ENCODE data around the gene CDH4. TPM values are rescaled to one million over a fixed set of nuclear protein-coding genes. Genes with fewer than 3 reads are reported as not detected.

Gene CDH4
- total and polyA plus RNA-seq, 2 donors (not counting 1 experiment from before 2014, with no cell fraction given) = not detected

DNA sequence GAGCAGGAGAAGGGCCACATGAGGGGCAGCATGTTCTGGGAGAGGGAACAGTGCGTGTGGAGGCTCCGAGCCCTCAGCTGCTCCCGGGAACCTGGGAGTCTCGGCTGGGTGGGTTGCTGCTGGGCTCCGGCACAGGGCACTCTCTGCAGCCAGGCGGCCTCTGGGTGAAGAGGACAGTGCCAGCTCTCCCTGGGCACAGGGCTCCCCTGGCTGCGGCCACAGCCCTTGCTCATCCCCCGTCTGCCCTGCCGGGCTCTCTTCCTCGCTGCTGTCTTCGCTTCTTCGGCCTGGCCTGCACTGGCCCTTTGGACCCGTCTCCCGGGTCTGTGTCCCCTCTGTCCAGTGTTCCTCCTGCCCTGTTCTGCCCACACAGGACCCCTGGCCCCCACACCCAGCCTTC lies 48.2 kb downstream of the CDH4 start:
- Histone ChIP-seq H3K4me2 (replicated peaks; ENCODE audit: low read depth, low read length, poor library complexity, severe bottlenecking) (no peak overlapping the region), H3K9me3 (ENCODE audit: control extremely low read depth in 1 of 3, control insufficient read depth in 2 of 3, insufficient read depth in 1 of 3, low read length in 2 of 3) (peaks cover 0 to 42% (median 0%) of the 10 kb centered on the region in 3 donors), H3K79me2 (ENCODE audit: control insufficient read depth, insufficient read depth, low read length) (no peaks in the 10 kb centered on the region), H3K4me1 (ENCODE audit: control insufficient read depth in 2 of 2, insufficient read depth in 2 of 2, low read length in 2 of 2) (no peaks in the 10 kb centered on the region), H3K36me3 (replicated peaks in 1 of 2; ENCODE audit: control extremely low read depth in 1 of 2, control insufficient read depth in 1 of 2, extremely low read depth in 1 of 2, insufficient read depth in 2 of 2, low read length in 1 of 2) (no peaks in the 10 kb centered on the region), H2AFZ (ENCODE audit: insufficient read depth, low read depth, low read length, poor library complexity, severe bottlenecking) (no peak overlapping the region), H3K9ac (ENCODE audit: low read length) (no peak overlapping the region), H3K27me3 (replicated peaks in 1 of 4; ENCODE audit: control extremely low read depth in 1 of 4, control insufficient read depth in 3 of 4, insufficient read depth in 4 of 4, low read length in 3 of 4) (no peaks in the 10 kb centered on the region), H3K27ac (ENCODE audit: low read length in 2 of 2) (no peak overlapping the region), H4K20me1 (ENCODE audit: control insufficient read depth, insufficient read depth, low read length, poor library complexity, severe bottlenecking) (no peaks in the 10 kb centered on the region), H3K4me3 (ENCODE audit: control extremely low read depth in 1 of 5, extremely low read depth in 1 of 5, insufficient read depth in 1 of 5, low read depth in 2 of 5, low read length in 4 of 5) (no peak overlapping the region)
- ATAC-seq (ENCODE audit: low read depth) = no peak
- DNase-seq = no peak
- TF ChIP-seq CTCF (IDR thresholded peaks at IDR 0.05) = no peak
- TF ChIP-seq EZH2 (IDR thresholded peaks at IDR 0.05; ENCODE audit: borderline replicate concordance, insufficient read depth, low read depth, low read length, poor library complexity, severe bottlenecking) = no peak
- Mint-ChIP-seq H3K4me1 (no peaks in the 10 kb centered on the region), H3K4me3 (no peak overlapping the region), H3K9me3 (ENCODE audit: insufficient read depth) (no peaks in the 10 kb centered on the region), H3K27me3 (no peaks in the 10 kb centered on the region), H3K27ac (no peak overlapping the region)
- 91% methylated on average over 14 of the region's 14 CpGs for WGBS (ENCODE audit: insufficient coverage)
- intact Hi-C loops (cut with micrococcal nuclease) = no loop called here
- POLR2A ChIA-PET = no interaction called here
- CTCF ChIA-PET = no interaction called here

GRCh38 chr20:61300709-61301108 lies 48.6 kb downstream of the CDH4 start:
- Histone ChIP-seq H3K4me2 (replicated peaks; ENCODE audit: low read depth, low read length, poor library complexity, severe bottlenecking) (no peak overlapping the region), H3K27ac (ENCODE audit: low read length in 2 of 2) (no peak overlapping the region), H3K4me1 (ENCODE audit: control insufficient read depth in 2 of 2, insufficient read depth in 2 of 2, low read length in 2 of 2) (no peaks in the 10 kb centered on the region), H3K9me3 (ENCODE audit: control extremely low read depth in 1 of 3, control insufficient read depth in 2 of 3, insufficient read depth in 1 of 3, low read length in 2 of 3) (peaks cover 0 to 38% (median 0%) of the 10 kb centered on the region in 3 donors), H3K79me2 (ENCODE audit: control insufficient read depth, insufficient read depth, low read length) (no peaks in the 10 kb centered on the region), H3K9ac (ENCODE audit: low read length) (no peak overlapping the region), H4K20me1 (ENCODE audit: control insufficient read depth, insufficient read depth, low read length, poor library complexity, severe bottlenecking) (no peaks in the 10 kb centered on the region), H2AFZ (ENCODE audit: insufficient read depth, low read depth, low read length, poor library complexity, severe bottlenecking) (no peak overlapping the region), H3K4me3 (ENCODE audit: control extremely low read depth in 1 of 5, extremely low read depth in 1 of 5, insufficient read depth in 1 of 5, low read depth in 2 of 5, low read length in 4 of 5) (no peak overlapping the region), H3K27me3 (replicated peaks in 1 of 4; ENCODE audit: control extremely low read depth in 1 of 4, control insufficient read depth in 3 of 4, insufficient read depth in 4 of 4, low read length in 3 of 4) (no peaks in the 10 kb centered on the region), H3K36me3 (replicated peaks in 1 of 2; ENCODE audit: control extremely low read depth in 1 of 2, control insufficient read depth in 1 of 2, extremely low read depth in 1 of 2, insufficient read depth in 2 of 2, low read length in 1 of 2) (no peaks in the 10 kb centered on the region)
- 83% methylated on average over 10 of the region's 10 CpGs for WGBS (ENCODE audit: insufficient coverage)
- intact Hi-C loops (cut with micrococcal nuclease) = no loop called here
- H3K9me3 Mint-ChIP-seq (ENCODE audit: insufficient read depth) = no peaks in the 10 kb centered on the region
- TF ChIP-seq EZH2 (IDR thresholded peaks at IDR 0.05; ENCODE audit: borderline replicate concordance, insufficient read depth, low read depth, low read length, poor library complexity, severe bottlenecking) = no peak
- TF ChIP-seq CTCF (IDR thresholded peaks at IDR 0.05) = no peak
- CTCF ChIA-PET = no interaction called here
- H3K4me3 Mint-ChIP-seq = no peak overlapping the region
- no peaks in the 10 kb centered on the region for H3K27me3 Mint-ChIP-seq
- H3K4me1 Mint-ChIP-seq = no peaks in the 10 kb centered on the region
- POLR2A ChIA-PET = no interaction called here
- DNase-seq (no peak), ATAC-seq (ENCODE audit: low read depth) (no peak)
- no peak overlapping the region for H3K27ac Mint-ChIP-seq

Data from B cell (primary cell).